Measurements from ENCODE around the gene SLC9A3.
"Not testable (repeated sequence)": the region's sequence is repeated elsewhere in the genome, so short reads cannot be mapped to it uniquely, and the experiment has no call there.

SLC9A3 gene

DNA sequence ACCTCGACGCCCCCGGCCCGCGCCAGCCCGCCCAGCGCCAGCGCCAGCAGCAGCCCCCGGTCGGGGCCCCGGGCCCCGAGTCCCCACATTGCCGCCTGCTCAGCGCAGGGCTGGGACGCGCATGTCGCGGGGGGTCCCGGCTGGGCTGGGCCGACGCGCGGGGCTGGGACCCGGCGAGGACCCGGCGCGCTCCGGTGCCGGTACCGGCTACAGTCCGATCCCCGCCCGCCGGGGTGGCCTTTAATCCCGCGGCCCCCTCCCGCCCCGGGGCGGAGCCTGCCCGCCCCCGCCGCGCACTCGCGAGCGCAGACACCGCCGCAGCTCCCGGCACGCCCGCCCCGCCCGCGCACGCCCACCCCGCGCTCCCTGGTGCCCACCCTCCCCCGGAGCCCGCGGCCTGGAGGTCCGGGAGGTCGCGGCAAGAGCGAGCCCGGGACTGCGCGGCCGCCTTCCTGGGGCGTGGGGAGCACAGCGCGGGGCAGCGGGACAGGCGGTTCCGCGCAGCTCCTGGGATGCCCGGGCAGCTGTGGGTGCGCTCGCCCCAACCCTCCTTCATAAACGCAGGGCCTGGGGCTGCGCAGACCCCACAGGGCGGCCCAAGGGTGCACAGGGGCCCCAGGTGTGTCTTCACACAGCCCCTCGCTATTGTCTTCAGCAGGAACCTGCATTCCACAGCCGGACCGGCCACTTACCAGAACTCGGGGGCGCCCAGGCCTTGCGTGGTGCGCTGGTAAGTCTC, at the start of gene SLC9A3:
TSS of gene SLC9A3 (minus strand) at position 216 of the 739 bp plus-strand sequence.
- no peak for DNase-seq

DNA sequence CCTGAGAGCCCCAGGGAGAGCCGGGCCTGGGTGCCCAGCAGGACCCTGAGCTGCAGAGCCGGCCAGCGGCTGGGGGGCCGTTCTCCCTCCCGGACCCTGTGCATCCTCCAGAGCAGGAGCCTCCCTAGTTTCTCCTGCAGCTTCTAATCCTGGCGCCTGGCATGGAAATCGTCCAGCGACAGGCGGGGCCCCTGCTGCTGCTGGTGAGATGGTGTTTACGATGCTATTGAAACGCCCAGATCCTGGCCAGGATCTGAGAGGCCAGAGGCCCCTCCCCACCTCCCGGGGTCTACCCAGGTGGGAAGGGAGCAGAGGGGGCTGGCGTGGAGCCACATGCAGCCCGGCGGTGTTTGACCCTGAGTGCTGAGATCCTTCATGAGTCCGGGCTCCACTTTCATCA, 49.7 kb upstream of the SLC9A3 start:
- DNase-seq = no peak

GRCh38 chr5:573206-573605, 49.0 kb upstream of the SLC9A3 start:
- DNase-seq = no peak

- peak; percentile 79 for DNase-seq
Observed at GRCh38 chr5:572398-573019, 48.3 kb upstream of the SLC9A3 start.

- no peak for DNase-seq
Observed at GRCh38 chr5:571791-572190, 47.5 kb upstream of the SLC9A3 start.

DNA sequence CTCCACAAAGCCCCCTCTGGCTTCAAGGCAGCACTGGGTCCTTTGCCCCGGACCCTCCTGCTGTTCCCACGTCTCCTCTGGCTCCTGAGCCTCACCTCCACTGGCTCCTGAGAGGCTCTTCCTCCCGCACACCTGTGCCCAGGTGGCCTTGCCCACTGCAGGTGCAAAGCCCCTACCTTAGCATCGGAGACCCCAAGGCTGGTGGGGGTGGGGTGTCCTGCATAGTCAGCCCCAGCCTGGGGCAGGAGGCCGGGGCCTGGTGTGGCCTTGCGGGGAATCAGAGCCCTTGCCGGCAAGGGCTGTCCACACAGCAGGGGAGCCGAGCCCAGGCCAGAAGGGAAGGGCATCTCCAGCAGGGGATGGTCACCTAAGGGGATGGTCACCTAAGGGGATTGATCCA, 46.6 kb upstream of the SLC9A3 start:
- DNase-seq = no peak

DNA sequence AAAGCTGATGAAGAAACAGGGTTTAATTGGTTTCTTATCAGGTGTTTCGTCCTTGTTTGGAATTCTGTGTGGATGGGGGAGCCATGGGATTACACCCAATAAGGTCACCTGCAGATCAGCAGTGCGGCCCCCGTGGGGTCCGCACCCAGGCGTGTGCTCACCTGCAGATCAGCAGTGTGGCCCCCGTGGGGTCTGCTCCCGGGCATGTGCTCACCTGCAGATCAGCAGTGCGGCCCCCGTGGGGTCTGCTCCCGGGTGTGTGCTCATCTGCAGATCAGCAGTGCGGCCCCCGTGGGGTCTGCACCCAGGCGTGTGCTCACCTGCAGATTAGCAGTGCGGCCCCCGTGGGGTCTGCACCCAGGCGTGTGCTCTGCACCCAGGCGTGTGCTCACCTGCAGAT, 46.2 kb upstream of the SLC9A3 start:
- DNase-seq = no peak

GRCh38 chr5:569868-570361, 45.7 kb upstream of the SLC9A3 start:
- DNase-seq = no peak

DNA sequence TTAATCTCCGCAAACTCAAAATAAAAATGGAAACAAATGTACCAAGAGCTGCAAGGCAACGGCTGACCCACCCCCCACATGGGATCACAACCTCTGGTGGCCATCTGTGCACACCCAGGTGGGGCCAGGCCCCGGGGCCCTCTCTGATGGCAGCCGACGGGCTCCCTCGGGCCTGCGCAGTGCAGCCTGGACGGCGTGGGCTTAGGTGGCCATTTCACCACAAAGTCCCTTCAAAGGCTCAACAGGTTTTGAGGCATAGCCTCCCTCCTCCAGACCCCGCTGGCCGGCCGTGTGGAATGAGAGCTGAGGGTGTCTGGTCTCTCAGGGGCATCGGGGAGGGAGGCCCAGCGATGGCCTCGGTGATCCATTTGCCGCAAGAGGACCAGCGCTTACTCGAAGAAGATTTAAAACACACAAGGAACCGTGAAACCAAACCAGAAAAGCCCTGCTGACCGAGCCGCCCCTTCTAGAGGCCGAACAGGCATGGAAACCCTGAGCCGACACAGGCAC, 45.2 kb upstream of the SLC9A3 start:
- no peak for DNase-seq

GRCh38 chr5:568809-569208, 44.6 kb upstream of the SLC9A3 start:
- DNase-seq = no peak

GRCh38 chr5:568061-568781, 44.0 kb upstream of the SLC9A3 start:
- no peak for DNase-seq

- no peak for DNase-seq
Observed at GRCh38 chr5:567664-568060, 43.4 kb upstream of the SLC9A3 start.

DNA sequence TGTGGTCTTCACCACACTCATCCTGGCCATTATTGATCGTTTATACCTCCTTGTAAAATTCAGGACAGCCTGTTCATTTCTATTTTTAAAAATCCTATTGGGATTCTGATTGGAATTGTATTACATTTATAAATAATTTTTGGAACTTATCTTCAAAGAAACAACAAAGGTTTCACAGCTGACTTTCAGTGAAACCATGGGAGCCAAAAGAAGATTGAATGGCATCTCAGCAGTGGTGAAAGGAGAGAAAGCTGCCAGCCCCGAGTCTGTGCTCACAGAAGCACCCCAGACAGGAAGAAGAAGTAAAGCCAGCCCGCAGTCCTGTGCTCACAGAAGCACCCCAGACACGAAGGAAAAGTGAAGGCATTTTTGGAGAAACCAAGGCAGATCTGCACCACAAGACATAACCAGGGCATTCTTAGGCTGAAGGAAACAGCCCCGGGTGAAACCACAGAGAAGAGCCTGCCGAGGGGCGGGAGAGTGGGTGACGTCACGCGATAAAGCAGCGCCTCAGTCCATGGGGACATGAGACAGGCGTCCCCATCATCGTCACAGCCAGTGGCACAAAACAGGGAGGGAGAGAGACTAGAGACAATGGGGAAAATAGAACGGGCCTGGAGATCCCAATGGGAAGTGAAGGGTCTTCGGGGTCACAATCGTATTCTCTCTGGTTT, 42.5 kb upstream of the SLC9A3 start:
- DNase-seq = no peak

DNA sequence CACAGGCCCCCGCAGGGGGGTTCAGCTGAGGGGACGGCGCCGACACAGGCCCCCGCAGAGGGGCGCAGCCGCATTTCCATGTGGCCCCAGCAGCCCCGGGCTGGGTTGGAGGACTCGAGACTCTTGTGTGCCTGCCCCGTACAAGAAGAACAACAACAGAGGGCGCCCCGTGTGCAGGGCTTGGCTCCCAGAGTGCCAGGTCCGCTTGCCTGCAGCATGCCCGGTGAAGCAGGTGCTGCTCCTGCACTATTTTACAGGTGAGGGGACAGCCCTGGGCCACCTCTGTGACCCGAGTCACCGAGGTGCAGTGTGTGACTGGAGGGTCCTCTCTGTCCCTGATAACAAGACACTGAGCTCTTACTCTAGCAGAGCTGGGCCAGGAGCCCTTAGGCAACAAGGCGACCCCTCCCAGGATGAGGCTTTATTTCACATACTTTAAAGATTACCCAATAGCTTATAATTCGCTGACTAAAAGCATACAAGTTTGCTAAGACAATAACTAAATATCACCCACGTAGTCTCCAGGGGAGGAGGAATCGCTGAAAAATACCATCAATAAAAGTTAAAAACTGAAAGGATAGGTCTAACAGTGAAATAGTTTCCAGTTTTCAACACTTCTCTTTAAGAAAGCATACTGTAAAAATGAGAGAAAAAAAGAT, 41.7 kb upstream of the SLC9A3 start:
- no peak for DNase-seq

DNA sequence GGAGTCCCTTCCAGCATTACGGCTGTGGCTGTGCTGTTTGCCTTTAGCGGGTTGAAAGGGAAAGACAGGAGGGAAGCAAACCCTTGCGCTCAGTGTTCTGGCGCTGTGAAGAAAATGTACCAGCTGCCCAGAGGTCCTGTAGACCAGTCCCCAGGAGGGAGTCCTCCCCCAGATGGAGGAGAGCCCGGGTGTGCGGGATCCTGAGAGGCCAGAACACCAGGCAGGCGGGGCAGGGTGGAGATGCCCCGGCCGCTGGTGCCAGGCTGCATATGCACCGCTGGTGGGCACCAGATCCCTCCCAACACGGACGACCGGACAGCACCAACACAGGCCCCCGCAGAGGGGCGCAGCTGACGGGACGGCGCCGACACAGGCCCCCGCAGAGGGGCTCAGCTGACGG, 37.2 kb upstream of the SLC9A3 start:
- no peak for DNase-seq

DNA sequence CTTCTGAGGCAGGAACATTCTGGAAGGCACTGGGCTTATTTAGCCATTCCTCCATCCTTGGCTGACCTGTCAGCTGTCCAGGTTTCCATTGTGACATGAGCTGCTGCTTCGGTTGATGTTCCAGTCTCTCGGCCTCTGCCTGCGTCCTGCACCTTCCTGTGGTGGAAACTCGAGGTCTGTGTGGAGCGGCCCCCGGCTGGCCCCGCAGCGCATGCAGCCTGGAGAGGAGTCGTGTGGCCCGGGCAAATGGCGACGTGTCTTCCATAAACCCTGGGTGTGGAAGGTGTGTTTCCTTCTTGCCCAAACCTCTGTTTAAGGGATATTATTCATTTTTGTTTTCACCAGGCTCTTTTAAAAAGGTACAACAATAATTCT, 36.5 kb upstream of the SLC9A3 start:
- no peak for DNase-seq

- DNase-seq = no peak
Observed at GRCh38 chr5:558871-559503, 34.7 kb upstream of the SLC9A3 start.

DNA sequence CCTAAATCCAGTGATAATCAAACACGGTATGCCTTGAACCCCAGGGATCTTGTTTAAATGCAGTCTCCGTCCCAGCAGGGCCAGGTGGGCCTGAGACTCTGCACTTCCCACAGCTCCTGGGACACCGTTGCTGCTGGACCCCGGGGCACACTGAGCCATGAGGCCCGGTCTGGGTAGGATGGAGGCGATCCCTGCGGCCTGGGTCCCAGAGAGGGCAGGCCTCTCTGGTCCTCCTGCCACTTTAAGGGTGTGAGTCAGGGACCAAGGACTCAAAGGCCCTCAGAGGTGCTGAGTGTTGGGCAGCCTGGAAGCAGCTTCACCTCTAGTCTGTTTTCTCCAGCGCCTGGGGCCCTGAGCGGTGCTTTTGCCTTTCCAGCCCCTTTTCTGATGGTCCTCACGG, 34.1 kb upstream of the SLC9A3 start:
- DNase-seq = no peak

- not testable (repeated sequence) for DNase-seq
Observed at GRCh38 chr5:557917-558316, 33.7 kb upstream of the SLC9A3 start.

DNA sequence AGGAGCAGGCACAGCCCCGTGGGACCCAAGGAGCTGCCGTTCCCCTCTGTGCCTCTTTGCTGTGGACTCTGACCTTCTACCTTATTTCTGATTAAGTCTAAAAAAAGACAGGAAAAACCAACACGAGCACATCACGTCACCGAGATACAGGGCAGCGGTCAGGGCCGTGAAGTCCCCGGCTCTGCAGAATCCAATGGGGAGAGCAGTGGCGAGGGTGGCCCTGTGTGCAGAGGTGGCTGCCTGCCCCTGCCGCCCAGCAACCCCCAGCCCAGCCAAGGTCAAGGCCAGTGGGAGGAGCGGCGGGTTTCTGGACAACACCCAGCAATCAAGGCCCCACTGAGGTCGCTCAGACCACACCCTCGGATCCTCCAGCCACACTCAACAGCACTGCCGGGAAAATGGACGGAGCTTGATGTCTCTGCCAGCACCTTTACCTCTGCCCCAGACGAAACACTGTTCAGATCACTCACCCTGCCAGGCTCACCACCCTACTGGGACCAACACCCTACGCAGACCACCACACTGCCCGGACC, 32.7 kb upstream of the SLC9A3 start:
- DNase-seq = no peak

- no peak for DNase-seq
Observed at GRCh38 chr5:555058-555623, 30.9 kb upstream of the SLC9A3 start.

All from NCI-H187 treated with DMSO at 0.1 percent for 48 hours (cell line).